HCT116 (cell line): Measurements from ENCODE around the gene CYB5B. TPM values are rescaled to one million over a fixed set of nuclear protein-coding genes. Genes with fewer than 3 reads are reported as not detected.

Experiments used
- ATAC-seq: fragments of 200-7000 bp; cut with Tn5 transposase; 2 replicates; pipeline ENCODE4 v1.9.1; 2020; ENCODE audit warnings: mild to moderate bottlenecking, moderate library complexity
- BruUV-seq: library from RNA; stranded (reverse); fragments of 400-500 nt; replicated peaks from 2 replicates; lab custom pipeline; 2021; lab: Mats Ljungman, UMichigan
- CTCF ChIA-PET: fragments of 300-600 bp; sonication (Branson Sonifier 250); formaldehyde crosslinking; loops from one replicate; lab custom pipeline; 2021; ENCODE audit warnings: antibody characterized with exemption; lab: Charles Lee
- POLR2A ChIA-PET: fragments of 300-600, 350-600 bp; sonication (Branson Sonifier 250); formaldehyde crosslinking; loops from one replicate; lab custom pipeline; 2021; ENCODE audit warnings: antibody characterized with exemption; lab: Charles Lee
- RAD21 ChIA-PET, 2 experiments: fragments of 300-600 bp; sonication (Branson Sonifier 250); formaldehyde crosslinking; loops; one replicate each; lab custom pipeline; 2023; ENCODE audit warnings: low total read pairs in 2 of 2; ENCODE audit not compliant: uncharacterized antibody in 2 of 2, unreplicated experiment in 2 of 2, low non-redundant PET in 1 of 2; lab: Charles Lee
- DNase-seq: peaks from one replicate; pipeline ENCODE4 v3.0.0-alpha.2; 2010; ENCODE audit warnings: low read depth, low spot score
- H2AFZ ChIP-seq: fragments of 200-600 bp; shearing (Covaris generic), sonication (generic); 2 replicates; pipeline ENCODE4 v1.6.1; 2017; ENCODE audit warnings: low read depth, mixed run types, mixed read lengths, antibody characterized with exemption, low read length; ENCODE audit not compliant: poor library complexity, severe bottlenecking
- H3K27ac ChIP-seq: 2 replicates; pipeline ENCODE4 v1.5.1; 2012; ENCODE audit warnings: low read depth, low read length
- H3K27me3 ChIP-seq: fragments of 200-600 bp; sonication (generic); 2 replicates; pipeline ENCODE4 v1.6.1; 2016; ENCODE audit warnings: mixed run types, low read length, mixed read lengths; ENCODE audit not compliant: insufficient read depth
- H3K36me3 ChIP-seq, 2 experiments: fragments of 200-500 bp in 1 of 2; fragments of 200-600 bp in 1 of 2; sonication (Bioruptor generic) in 1 of 2; sonication (generic) in 1 of 2; 2 replicates each; pipeline versions ENCODE4 v1.5.1 to v1.6.1; 2014 to 2016; ENCODE audit warnings: low read length in 2 of 2, inconsistent platforms in 1 of 2, mixed read lengths in 1 of 2, mixed run types in 1 of 2; ENCODE audit not compliant: insufficient read depth in 2 of 2, control insufficient read depth in 1 of 2
- H3K4me1 ChIP-seq, 2 experiments: fragments of 200-600 bp in 1 of 2; sonication (generic) in 1 of 2; 2 replicates each; pipeline versions ENCODE4 v1.5.1 to v1.6.1; 2012 to 2017; ENCODE audit warnings: low read length in 2 of 2, inconsistent platforms in 1 of 2, mild to moderate bottlenecking in 1 of 2, mixed read lengths in 1 of 2, mixed run types in 1 of 2, moderate library complexity in 1 of 2; ENCODE audit not compliant: insufficient read depth in 2 of 2, control insufficient read depth in 1 of 2
- H3K4me2 ChIP-seq: fragments of 200-600 bp; sonication (generic); 2 replicates; pipeline ENCODE4 v1.6.1; 2017; ENCODE audit warnings: mixed run types, low read length, mixed read lengths
- H3K4me3 ChIP-seq, 2 experiments: fragments of 200-600 bp in 1 of 2; sonication (generic) in 1 of 2; replicated peaks in 1 of 2; 2 replicates each; pipeline ENCODE4 v1.5.1; 2011 to 2016; ENCODE audit warnings: low read length in 2 of 2, control low read depth in 1 of 2, low read depth in 1 of 2, mild to moderate bottlenecking in 1 of 2, mixed read lengths in 1 of 2, mixed run types in 1 of 2
- H3K79me2 ChIP-seq: fragments of 200-600 bp; sonication (generic); 2 replicates; pipeline ENCODE4 v1.6.1; 2017; ENCODE audit warnings: mild to moderate bottlenecking, mixed run types, low read length, moderate library complexity, mixed read lengths; ENCODE audit not compliant: insufficient read depth
- H3K9ac ChIP-seq: fragments of 200-600 bp; sonication (generic); 2 replicates; pipeline ENCODE4 v1.6.1; 2016; ENCODE audit warnings: low read length, mixed read lengths
- H3K9me2 ChIP-seq: fragments of 200-600 bp; sonication (generic), shearing (Covaris generic); 2 replicates; pipeline ENCODE4 v1.6.1; 2017; ENCODE audit warnings: mixed run types, mild to moderate bottlenecking, moderate library complexity; ENCODE audit not compliant: insufficient read depth
- H3K9me3 ChIP-seq, 2 experiments: fragments of 200-500 bp in 1 of 2; fragments of 200-600 bp in 1 of 2; sonication (Bioruptor generic) in 1 of 2; sonication (generic) in 1 of 2; 2 replicates each; pipeline ENCODE4 v1.6.1; 2014 to 2017; ENCODE audit warnings: low read length in 2 of 2, mixed read lengths in 2 of 2, inconsistent platforms in 1 of 2, low read depth in 1 of 2, mild to moderate bottlenecking in 1 of 2, mixed run types in 1 of 2, moderate library complexity in 1 of 2; ENCODE audit not compliant: control insufficient read depth in 1 of 2, insufficient read depth in 1 of 2
- H4K20me1 ChIP-seq: fragments of 200-600 bp; sonication (generic), shearing (Covaris generic); 2 replicates; pipeline ENCODE4 v1.6.1; 2017; ENCODE audit warnings: mixed run types, mild to moderate bottlenecking, moderate library complexity; ENCODE audit not compliant: insufficient read depth
- EGR1 ChIP-seq: IDR thresholded peaks from 2 replicates; pipeline ENCODE4 v1.6.1; 2012; ENCODE audit warnings: low read depth
- FOSL1 ChIP-seq: IDR thresholded peaks from 2 replicates; pipeline ENCODE4 v1.6.1; 2012; ENCODE audit warnings: low read depth
- POLR2AphosphoS5 ChIP-seq: IDR thresholded peaks from 2 replicates; pipeline ENCODE4 v1.6.1; 2011; ENCODE audit warnings: mild to moderate bottlenecking, low read depth, low read length, moderate library complexity
- REST ChIP-seq: IDR thresholded peaks from 2 replicates; pipeline ENCODE4 v1.6.1; 2012; ENCODE audit warnings: low read depth
- SRF ChIP-seq: IDR thresholded peaks from 2 replicates; pipeline ENCODE4 v1.6.1; 2012; ENCODE audit warnings: low read depth
- YY1 ChIP-seq: IDR thresholded peaks from 2 replicates; pipeline ENCODE4 v1.6.1; 2011; ENCODE audit warnings: low read length, low read depth, moderate library complexity, mild to moderate bottlenecking; ENCODE audit not compliant: insufficient replicate concordance; ENCODE audit errors: extremely low read depth
- ZFX ChIP-seq: fragments of 450-650 bp; IDR thresholded peaks from 2 replicates; pipeline ENCODE4 v1.6.1; 2017
- intact Hi-C: fragments of 100-400 bp; cut with micrococcal nuclease; formaldehyde crosslinking; loops from 2 replicates; pipeline ENCODE4 v1.10.0; 2022
- total RNA-seq: library from RNA; stranded (reverse); gene quantifications from one replicate; pipeline ENCODE4 v1.2.1, GENCODE V29; 2021; ENCODE audit not compliant: unreplicated experiment
- TF ChIP-seq, protein P1 (sequence below): IDR thresholded peaks from 2 replicates; pipeline ENCODE4 v1.6.1; 2012

Gene CYB5B
- total RNA-seq, 1 experiment from 2014 or later: 689 TPM

GRCh38 chr16:69485816-69486215 lies 61.4 kb downstream of the CYB5B start:
- CTCF ChIA-PET: no interaction called here
- POLR2A ChIA-PET: no interaction called here
- Histone ChIP-seq H2AFZ (no peak overlapping the region), H3K27me3 (no peaks in the 10 kb centered on the region), H3K36me3 (no peaks in the 10 kb centered on the region), H3K9me2 (no peaks in the 10 kb centered on the region), H3K4me2 (no peak overlapping the region), H3K9me3 (no peaks in the 10 kb centered on the region), H4K20me1 (no peaks in the 10 kb centered on the region), H3K27ac (no peak overlapping the region), H3K79me2 (no peaks in the 10 kb centered on the region)
- no TSS peak for BruUV-seq
- intact Hi-C loops: no loop called here
- RAD21 ChIA-PET: no interaction called here
- no peak for ATAC-seq
- no peak for TF ChIP-seq SRF
- no peak for TF ChIP-seq REST
- no peak for TF ChIP-seq YY1
- TF ChIP-seq EGR1: no peak
- TF ChIP-seq, protein P1, sequence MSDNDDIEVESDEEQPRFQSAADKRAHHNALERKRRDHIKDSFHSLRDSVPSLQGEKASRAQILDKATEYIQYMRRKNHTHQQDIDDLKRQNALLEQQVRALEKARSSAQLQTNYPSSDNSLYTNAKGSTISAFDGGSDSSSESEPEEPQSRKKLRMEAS: no peak
- TF ChIP-seq ZFX: no peak
- TF ChIP-seq POLR2AphosphoS5: no peak
- no peak for TF ChIP-seq FOSL1
- TF ChIP-seq, all 23 proteins: peak for 0
- Histone ChIP-seq H3K4me1 (peaks cover 43 to 44% of the 10 kb centered on the region in 2 experiments), H3K9ac (no peak overlapping the region), H3K4me3 (no peak overlapping the region)
- no peak for DNase-seq
